Measurements from ENCODE around the gene COG5.

The COG5 gene

GRCh38 chr7:107168233-107169119 is 395.2 kb downstream of the COG5 start, which contains the start of gene HBP1:
HBP1 (plus strand) TSS chr7:107169003; CDS start chr7:107179894, 10,891 bp downstream.
- H3K9me2 ChIP-seq (replicated peaks; ENCODE audit: low read depth, low read length): no peaks in the 10 kb centered on the region
- H3K9ac ChIP-seq (ENCODE audit: low read depth, low read length, poor library complexity, severe bottlenecking): peak within 1 kb of the TSS; percentile 68
- H3K4me2 ChIP-seq (ENCODE audit: low read depth, low read length, poor library complexity, severe bottlenecking): peak within 1 kb of the TSS; percentile 96
- peaks cover 23% of the 10 kb centered on the region for H3K4me1 ChIP-seq (ENCODE audit: insufficient read depth, low read length, poor library complexity, severe bottlenecking)
- no peaks in the 10 kb centered on the region for H3K9me3 ChIP-seq (ENCODE audit: insufficient read depth, low read depth, low read length)
- no peaks in the 10 kb centered on the region for H3K36me3 ChIP-seq (ENCODE audit: insufficient read depth, low read length)
- H2AFZ ChIP-seq (ENCODE audit: low read length): peak within 1 kb of the TSS; percentile 91
- no peaks in the 10 kb centered on the region for H3F3A ChIP-seq (ENCODE audit: low read depth)
- TF ChIP-seq, protein P1, sequence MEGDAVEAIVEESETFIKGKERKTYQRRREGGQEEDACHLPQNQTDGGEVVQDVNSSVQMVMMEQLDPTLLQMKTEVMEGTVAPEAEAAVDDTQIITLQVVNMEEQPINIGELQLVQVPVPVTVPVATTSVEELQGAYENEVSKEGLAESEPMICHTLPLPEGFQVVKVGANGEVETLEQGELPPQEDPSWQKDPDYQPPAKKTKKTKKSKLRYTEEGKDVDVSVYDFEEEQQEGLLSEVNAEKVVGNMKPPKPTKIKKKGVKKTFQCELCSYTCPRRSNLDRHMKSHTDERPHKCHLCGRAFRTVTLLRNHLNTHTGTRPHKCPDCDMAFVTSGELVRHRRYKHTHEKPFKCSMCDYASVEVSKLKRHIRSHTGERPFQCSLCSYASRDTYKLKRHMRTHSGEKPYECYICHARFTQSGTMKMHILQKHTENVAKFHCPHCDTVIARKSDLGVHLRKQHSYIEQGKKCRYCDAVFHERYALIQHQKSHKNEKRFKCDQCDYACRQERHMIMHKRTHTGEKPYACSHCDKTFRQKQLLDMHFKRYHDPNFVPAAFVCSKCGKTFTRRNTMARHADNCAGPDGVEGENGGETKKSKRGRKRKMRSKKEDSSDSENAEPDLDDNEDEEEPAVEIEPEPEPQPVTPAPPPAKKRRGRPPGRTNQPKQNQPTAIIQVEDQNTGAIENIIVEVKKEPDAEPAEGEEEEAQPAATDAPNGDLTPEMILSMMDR (conservative IDR thresholded peaks at IDR 0.05; ENCODE audit: low read length): no peak
- TF ChIP-seq EZH2phosphoT487 (IDR thresholded peaks at IDR 0.05; ENCODE audit: borderline replicate concordance): no peak
- peaks cover 34% of the 10 kb centered on the region for H3K79me2 ChIP-seq (ENCODE audit: insufficient read depth, low read length)
- H3K4me3 ChIP-seq (ENCODE audit: low read length, poor library complexity, severe bottlenecking): peak within 1 kb of the TSS; percentile 85
- H4K20me1 ChIP-seq (ENCODE audit: insufficient read depth, low read length, poor library complexity, severe bottlenecking): peaks cover 17% of the 10 kb centered on the region
- no peaks in the 10 kb centered on the region for H3K27me3 ChIP-seq (ENCODE audit: insufficient read depth, low read length, poor library complexity, severe bottlenecking)

DNA sequence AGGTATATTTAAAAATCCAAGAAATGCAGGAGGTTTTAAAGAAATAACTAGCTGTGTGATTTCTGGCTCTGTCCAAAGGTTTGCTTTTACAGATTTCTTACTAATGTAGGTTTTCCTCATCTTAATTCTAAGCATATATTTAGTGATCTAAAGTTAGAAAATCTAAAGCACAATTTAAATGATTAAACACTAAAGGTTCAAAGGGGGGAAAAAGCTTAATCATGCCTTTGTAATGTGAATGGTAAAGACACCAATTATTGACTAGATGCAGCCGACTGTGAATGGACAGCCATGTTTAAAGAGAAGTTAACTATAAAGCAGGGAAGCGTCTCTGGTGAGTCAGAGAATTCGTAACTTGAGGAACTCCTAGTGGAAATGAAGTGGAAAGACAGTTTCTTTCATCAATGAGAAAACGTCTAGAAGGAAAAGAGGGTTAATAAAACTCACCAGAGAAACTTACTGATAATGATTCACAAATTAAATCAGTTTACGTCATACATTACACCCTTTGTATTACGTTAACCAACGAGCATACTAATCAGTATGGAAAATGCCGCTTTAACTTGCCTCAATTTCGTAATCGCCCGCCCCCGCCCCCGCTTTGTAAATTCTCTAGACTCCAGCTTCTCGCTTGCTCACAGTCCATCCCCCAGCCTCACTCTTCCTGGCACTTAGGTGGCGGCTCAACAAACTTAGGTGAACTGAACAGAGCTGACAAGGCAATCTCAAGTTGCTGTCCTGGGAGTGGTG is 396.1 kb downstream of the COG5 start:
- no peaks in the 10 kb centered on the region for H3K36me3 ChIP-seq (ENCODE audit: insufficient read depth, low read length)
- H2AFZ ChIP-seq (ENCODE audit: low read length): peak overlapping the region; percentile 91
- H3K27me3 ChIP-seq (ENCODE audit: insufficient read depth, low read length, poor library complexity, severe bottlenecking): no peaks in the 10 kb centered on the region
- H3K4me1 ChIP-seq (ENCODE audit: insufficient read depth, low read length, poor library complexity, severe bottlenecking): peaks cover 17% of the 10 kb centered on the region
- no peaks in the 10 kb centered on the region for H3F3A ChIP-seq (ENCODE audit: low read depth)
- H3K9me2 ChIP-seq (replicated peaks; ENCODE audit: low read depth, low read length): no peaks in the 10 kb centered on the region
- TF ChIP-seq EZH2phosphoT487 (IDR thresholded peaks at IDR 0.05; ENCODE audit: borderline replicate concordance): no peak
- TF ChIP-seq, protein P1 (conservative IDR thresholded peaks at IDR 0.05; ENCODE audit: low read length): peak; percentile 32
- peaks cover 26% of the 10 kb centered on the region for H3K79me2 ChIP-seq (ENCODE audit: insufficient read depth, low read length)
- H3K9ac ChIP-seq (ENCODE audit: low read depth, low read length, poor library complexity, severe bottlenecking): peak overlapping the region; percentile 51
- peak overlapping the region; percentile 90 for H3K4me2 ChIP-seq (ENCODE audit: low read depth, low read length, poor library complexity, severe bottlenecking)
- no peaks in the 10 kb centered on the region for H3K9me3 ChIP-seq (ENCODE audit: insufficient read depth, low read depth, low read length)
- peak overlapping the region; percentile 80 for H3K4me3 ChIP-seq (ENCODE audit: low read length, poor library complexity, severe bottlenecking)
- peaks cover 10% of the 10 kb centered on the region for H4K20me1 ChIP-seq (ENCODE audit: insufficient read depth, low read length, poor library complexity, severe bottlenecking)

DNA sequence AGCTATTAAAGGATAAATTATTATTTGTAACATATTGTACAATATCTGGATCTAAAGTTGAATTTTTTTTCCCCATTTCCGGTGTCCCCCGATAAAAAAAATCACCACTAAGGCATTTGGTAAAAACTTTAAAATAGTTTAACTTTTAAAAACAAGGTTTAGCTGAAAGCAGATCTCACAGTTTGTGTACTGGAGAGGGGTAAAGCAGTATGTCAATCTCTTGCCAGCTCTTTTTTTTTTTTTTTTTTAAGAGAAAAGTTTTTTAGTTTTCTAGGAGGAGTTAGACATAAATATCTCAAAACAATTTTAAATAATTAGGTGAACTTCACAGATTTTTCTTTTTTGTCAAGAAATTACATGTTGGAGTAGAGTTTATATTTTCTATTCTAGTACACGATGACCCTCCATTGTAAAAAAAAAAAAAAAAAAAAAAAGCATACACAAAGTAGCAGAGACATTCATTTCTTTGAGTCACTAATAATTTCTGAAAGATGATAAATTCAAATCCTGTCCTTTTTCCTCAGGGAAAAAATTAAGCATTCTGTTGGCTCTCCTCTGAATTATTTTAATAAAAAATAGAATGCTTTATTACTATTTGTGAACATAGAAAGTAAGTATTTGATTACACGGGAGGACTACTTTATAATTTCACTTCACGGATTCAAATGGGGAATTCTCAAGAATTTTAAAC is 396.8 kb downstream of the COG5 start:
- Histone ChIP-seq H3K27me3 (ENCODE audit: insufficient read depth, low read length, poor library complexity, severe bottlenecking) (no peaks in the 10 kb centered on the region), H3K9me2 (replicated peaks; ENCODE audit: low read depth, low read length) (no peaks in the 10 kb centered on the region), H3K79me2 (ENCODE audit: insufficient read depth, low read length) (peaks cover 19% of the 10 kb centered on the region), H3K9me3 (ENCODE audit: insufficient read depth, low read depth, low read length) (no peaks in the 10 kb centered on the region), H3K4me2 (ENCODE audit: low read depth, low read length, poor library complexity, severe bottlenecking) (peak overlapping the region; percentile 90), H2AFZ (ENCODE audit: low read length) (peak overlapping the region; percentile 91), H4K20me1 (ENCODE audit: insufficient read depth, low read length, poor library complexity, severe bottlenecking) (peaks cover 9% of the 10 kb centered on the region), H3K4me1 (ENCODE audit: insufficient read depth, low read length, poor library complexity, severe bottlenecking) (peaks cover 17% of the 10 kb centered on the region), H3K36me3 (ENCODE audit: insufficient read depth, low read length) (no peaks in the 10 kb centered on the region), H3K9ac (ENCODE audit: low read depth, low read length, poor library complexity, severe bottlenecking) (peak overlapping the region; percentile 51), H3F3A (ENCODE audit: low read depth) (no peaks in the 10 kb centered on the region), H3K4me3 (ENCODE audit: low read length, poor library complexity, severe bottlenecking) (peak overlapping the region; percentile 80)
- no peak for TF ChIP-seq EZH2phosphoT487 (IDR thresholded peaks at IDR 0.05; ENCODE audit: borderline replicate concordance)
- TF ChIP-seq, protein P1 (conservative IDR thresholded peaks at IDR 0.05; ENCODE audit: low read length): no peak

All from Loucy (cell line).